T47D (cell line): ENCODE results near the gene SBNO2.

Experiments
- DNase-seq, 2 experiments: peaks; one replicate each; pipeline versions ENCODE4 v3.0.0 to v3.0.0-alpha.2; 2011 to 2012; ENCODE audit warnings: low read depth in 1 of 2, low spot score in 1 of 2
- JUND ChIP-seq: IDR thresholded peaks from 2 replicates; pipeline ENCODE4 v1.6.1; 2012; ENCODE audit warnings: low read depth
- in situ Hi-C: cut with HindIII; loops from 2 replicates; pipeline ENCODE4 v1.10.0; 2016; ENCODE audit warnings: low sequenced_read_pairs, low pct_unique_long_range_greater_than_20kb

Gene SBNO2

DNA sequence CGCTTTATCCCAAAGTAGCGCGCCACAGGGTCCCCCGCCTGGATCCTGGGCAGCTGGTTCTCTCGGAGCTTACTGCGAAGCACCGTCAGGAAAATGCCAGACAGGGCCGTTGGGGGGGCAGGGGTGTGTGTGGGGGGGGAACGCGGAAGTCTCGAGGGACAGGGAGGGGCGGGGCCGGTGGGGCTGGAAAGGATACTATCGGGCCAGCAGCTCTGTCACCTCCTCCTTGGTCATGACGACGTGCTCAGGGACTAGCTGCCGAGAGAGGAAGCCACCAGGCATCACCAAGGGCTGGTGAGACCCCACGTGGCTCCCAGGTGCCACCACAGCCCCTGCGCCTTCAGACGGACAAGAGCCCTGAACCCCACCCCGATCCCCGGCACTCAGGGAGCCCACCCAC is 84.2 kb downstream of the SBNO2 start:
- in situ Hi-C loops, result no loop called here
- no peak for TF ChIP-seq JUND
- no peak for DNase-seq

DNA sequence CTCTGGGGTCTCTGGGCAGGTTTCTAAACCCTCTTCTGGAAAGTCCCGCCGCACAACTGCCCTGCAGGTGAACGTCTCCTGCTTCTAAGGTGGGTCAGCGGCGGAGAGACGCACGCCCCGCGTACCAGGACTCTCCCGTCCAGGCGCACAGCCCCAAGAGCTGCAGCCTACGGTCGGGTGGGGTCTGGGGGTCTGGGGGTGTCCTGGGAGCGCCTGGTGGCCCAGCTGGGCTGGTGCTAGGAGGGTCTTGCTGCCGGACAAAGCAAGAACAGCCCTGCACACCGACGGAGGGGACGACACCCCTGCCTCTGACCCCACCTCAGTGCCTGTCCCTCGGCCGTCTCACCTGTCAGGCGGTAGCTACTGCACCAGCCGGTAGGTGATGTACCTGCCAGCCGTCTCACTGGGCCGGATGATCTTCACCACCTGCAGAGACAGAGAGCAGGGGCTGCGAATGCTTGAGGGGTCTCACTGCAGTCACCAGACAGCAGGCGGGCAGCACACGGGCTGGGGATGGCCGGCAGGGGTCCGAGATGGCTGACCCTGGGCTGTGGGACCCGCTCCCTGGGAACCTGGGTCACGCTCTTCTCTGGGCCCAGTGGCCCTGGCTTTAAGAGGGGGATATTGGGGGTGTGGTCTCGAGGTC is 84.8 kb downstream of the SBNO2 start:
- in situ Hi-C loops, result no loop called here
- DNase-seq, result no peak
- no peak for TF ChIP-seq JUND

DNA sequence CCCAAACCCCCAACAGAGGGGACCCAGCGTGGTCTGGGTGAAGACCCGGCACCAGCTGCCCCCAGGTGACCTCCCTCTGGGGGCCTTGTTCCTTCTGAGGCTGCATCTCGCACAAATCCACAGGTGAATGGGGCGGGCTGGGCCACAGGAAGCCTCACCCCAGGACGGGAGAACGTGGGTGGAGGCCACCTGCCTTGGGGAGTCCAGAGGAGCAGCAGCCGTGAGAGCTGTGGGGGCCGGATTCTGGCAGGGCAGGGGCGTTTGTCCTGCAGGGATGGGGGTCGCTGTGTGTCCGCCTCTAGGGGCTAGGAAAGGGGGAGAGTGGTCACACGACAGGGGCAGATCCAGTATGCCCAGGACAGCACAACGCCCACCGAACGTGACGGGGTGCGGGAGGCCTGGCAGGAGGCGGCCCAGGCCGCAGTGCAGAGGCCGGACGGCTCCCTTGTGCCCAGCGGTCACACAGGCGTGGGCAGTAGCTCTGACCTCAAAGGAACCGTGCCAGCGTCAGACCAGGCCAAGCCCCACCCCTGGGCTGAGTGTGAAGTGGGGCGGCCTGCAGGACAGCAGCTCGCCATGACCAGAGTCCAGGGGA is 85.6 kb downstream of the SBNO2 start:
- TF ChIP-seq JUND, result no peak

DNA sequence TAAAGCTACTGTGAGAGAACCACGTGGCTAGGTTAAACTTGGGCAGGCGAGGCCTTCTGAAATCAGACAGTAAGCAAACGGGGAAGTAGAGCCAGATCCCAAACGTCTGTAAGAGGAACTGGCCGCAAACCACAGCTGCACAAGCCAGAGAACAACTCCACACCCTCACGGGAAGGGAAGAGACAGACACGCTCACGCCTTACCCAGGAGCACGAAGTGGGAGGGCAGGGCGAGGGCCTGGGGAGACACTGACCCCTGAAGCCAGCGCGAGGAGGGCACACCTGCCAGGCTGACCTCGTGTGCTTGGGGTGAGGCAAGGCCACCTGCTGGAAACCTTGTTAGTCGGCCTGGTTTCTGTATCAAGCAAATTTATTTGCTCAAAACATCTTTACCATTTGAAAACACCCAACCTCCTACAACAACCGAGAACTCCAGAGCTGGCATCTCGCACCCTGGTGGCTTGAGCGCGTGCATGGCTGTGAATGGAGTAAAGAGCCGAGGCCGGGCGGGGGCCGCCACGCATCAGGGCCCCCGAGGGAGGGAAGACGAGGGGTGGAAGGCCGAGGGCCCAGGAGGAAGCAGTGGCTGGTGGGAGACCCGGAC is 86.2 kb downstream of the SBNO2 start:
- TF ChIP-seq JUND, result no peak
- DNase-seq, result no peak
- in situ Hi-C loops, result no loop called here

More for the DNA sequence above, 85.6 kb downstream of the SBNO2 start:
- in situ Hi-C loops, result no loop called here
- no peak for DNase-seq

DNA sequence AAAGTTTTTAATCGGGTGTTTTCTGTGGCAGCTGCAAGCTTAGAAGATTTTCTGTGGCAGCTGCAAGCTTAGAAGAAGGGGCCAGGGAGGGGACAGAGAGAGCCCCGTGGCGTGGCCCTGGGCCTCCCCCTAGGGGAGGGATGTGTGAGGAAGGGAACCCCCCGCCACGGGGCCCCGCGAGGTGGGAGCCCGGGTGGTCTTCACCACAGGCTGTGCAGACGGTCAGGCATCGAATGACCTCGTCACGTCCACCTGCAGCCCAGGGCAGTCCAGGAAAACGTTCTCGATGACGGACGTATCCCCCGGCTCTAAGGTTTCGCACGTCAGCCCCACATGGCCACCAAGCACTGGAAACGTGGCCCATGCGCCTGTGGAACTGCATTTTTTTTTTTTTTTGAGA is 87.5 kb downstream of the SBNO2 start:
- TF ChIP-seq JUND, result no peak
- in situ Hi-C loops, result no loop called here
- no peak for DNase-seq

DNA sequence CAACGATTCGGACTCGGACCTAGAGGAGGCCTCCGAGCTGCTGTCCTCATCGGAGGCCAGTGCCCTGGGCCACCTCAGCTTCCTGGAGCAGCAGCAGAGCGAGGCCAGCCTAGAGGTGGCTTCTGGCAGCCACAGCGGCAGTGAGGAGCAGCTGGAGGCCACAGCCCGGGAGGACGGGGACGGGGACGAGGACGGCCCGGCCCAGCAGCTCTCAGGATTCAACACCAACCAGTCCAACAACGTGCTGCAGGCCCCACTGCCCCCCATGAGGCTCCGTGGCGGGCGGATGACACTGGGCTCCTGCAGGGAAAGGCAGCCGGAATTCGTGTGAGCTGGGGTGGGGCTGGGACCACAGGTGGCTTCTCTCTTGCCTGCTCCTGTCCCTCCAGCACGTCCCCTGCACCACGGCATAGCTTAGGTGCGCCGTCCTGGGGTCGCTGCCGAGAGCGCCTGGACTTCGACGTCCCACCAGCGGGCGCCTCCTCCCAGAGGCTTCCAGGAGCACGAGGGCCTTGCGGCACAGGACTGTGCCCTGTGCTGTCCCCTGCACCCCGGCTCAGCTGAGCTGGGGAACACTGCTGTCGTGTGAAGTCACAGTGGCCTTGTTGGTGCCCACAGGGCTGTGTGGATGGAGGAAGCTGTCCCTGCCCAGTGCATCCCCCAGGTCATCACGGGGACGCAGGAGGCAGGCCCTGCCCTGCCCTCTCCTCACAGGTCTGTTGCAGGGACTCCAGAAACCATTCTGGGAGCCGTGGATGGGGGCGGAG is 88.2 kb downstream of the SBNO2 start:
- TF ChIP-seq JUND, result no peak
- in situ Hi-C loops, result no loop called here
- DNase-seq, result no peak

DNA sequence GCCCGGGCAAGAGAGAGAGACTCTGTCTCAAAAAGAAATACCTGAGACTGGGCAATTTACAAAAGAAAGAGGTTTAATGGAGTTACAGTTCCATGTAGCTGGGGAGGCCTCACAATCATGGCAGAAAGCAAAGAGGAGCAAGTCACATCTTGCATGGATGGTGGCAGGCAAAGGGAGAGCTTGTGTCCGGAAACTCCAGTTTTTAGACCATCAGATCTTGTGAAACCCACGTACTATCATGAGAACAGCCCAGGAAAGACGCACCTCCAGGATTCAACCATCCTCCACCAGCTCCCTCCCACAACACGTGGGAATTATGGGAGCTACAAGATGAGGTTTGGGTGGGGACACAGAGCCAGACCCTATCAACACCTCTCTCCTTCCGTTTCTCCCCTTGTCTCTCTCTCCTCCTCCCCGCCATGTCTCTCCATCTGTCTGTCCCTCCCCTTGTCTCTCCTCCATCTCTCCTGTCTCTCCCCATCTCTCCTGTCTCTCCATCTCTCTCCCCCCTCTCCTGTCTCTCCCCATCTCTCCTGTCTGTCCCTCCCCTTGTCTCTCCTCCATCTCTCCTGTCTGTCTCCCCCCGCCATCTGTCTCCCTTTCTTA is 88.9 kb downstream of the SBNO2 start:
- in situ Hi-C loops, result no loop called here
- DNase-seq, result no peak
- TF ChIP-seq JUND, result no peak

DNA sequence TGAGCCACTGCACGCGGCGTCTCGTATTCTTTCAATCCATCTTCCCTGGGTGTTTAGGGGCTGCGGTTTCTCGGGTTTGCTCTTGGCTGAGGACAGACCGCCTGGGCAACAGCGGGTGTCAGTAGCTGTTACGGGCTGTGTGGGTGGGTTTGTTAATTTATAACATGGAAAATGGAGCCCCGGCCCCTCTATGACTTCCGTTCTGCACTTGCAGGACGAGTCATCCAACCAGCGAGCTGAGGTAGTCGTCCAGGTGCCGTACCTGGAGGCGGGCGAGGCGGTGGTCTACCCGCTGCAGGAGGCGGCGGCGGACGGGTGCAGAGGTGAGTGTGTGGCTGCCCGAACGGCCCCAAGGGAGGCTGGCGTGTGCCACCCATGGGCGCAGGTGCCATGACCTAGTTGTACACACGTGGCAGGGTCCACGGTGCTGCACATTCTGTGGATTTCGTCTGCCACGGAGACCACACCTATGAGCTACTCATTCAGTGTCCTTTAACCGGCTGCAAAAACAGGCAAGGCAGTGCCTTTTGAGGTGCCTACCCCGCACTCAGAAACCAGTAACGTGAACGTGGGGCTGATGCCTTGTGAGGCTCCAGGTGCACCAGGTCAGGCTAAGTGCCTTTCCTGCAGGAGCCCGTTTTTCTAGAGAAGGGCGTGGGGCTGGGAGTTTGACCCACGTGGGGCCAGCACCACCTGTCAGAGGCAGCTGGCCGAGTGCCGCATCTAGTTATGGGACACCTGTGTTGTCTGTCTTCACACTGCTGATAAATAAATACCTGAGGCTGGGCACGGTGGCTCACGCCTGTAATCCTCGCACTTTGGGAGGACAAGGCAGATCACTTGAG is 89.8 kb downstream of the SBNO2 start:
- in situ Hi-C loops, result no loop called here
- no peak for TF ChIP-seq JUND
- no peak for DNase-seq

DNA sequence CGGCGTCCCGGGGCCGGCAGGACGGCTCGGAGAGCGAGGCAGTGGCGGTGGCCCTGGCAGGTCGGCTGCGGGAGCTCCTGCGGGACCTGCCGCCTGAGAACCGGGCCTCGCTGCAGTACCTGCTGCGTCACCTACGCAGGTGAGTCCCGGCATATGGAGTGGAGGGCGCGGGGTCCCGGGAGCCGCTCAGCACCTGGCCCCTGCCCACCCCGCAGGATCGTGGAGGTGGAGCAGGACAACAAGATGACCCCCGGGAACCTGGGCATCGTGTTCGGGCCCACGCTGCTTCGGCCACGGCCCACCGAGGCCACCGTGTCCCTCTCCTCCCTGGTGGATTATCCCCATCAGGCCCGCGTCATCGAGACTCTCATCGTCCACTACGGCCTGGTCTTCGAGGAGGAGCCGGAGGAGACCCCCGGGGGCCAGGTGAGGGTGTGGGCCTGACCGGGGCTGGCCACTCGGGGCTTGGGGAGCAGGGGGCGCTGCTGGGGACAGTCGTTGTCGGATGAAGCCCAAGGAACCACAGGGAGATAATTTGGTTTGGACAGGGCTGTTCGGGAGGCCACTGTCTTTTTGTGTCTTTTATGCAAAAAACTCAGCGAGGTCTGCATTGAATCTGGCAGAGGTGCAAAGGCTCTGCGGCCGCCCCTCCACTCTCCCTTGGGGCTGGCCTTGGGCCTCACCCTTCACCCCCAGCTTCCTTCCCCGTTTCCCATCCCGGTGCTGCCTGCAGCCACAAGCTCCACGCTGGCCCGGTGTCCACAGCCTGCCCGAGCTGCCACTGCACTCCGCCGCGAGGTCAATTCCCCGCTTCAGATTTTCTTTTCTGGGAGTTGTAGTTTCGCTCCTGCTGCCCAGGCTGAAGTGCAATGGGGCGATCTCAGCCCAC is 90.9 kb downstream of the SBNO2 start:
- in situ Hi-C loops, result no loop called here
- no peak for TF ChIP-seq JUND
- no peak for DNase-seq

DNA sequence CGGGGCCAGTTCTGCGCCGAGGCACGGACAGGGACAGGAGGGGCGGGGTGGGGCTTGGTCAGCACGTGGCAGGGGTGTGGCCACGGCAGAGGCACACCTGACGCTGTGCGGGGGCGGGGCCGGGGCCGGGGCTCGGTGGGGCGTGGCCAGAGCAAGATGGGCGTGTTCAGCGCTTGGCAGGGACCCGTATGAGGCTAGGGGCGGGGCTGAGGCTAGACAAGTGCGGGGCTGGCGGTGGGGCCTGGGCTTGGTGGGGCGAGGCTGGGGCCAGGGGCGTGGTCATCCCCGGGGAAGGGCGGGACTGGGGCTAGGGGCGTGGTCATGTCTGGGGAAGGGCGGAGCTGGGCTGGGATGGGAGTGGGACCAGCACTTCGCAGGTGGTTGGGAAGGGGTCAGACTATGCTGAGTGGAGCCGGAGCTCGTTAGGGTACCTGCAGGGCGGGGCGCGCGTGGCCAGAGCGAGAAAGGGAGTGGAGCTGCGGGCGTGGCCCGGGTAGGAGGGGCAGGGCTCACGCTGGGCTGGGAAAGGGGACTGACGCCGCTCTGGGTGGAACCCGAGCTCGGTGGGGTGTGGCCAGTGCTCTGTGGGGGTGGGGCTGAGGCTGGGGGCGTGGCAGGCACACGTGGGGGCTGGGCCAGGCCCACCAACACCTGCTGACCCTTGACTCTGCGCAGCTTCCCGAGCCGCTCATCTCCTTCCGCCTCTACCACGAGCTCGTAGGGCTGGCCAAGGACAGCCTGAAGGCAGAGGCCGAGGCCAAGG is 91.7 kb downstream of the SBNO2 start:
- DNase-seq, result peak; percentile 88 to 96
- TF ChIP-seq JUND, result no peak
- in situ Hi-C loops, result no loop called here
